Measurements from ENCODE around the gene WDR90. TPM values are rescaled to one million over a fixed set of nuclear protein-coding genes. Genes with fewer than 3 reads are reported as not detected.

The WDR90 gene
- total and polyA plus RNA-seq, 10 of the 15 experiments (the other 5 are each of a cell fraction or from before 2014, with no cell fraction given), result 2.0 to 65.0 (median 16.7) TPM

- TF ChIP-seq PBX3 (IDR thresholded peaks at IDR 0.05; ENCODE audit: insufficient replicate concordance, low read depth, low read length), result no peak
- peak in 1 of 2 experiments; percentile 4; a peak in 1 of 3 replicates for TF ChIP-seq EGR1 (IDR thresholded peaks at IDR 0.05; ENCODE audit: borderline replicate concordance in 1 of 2, low read depth in 2 of 2, low read length in 2 of 2)
- no peak for TF ChIP-seq SPI1 (IDR thresholded peaks at IDR 0.05; ENCODE audit: borderline replicate concordance, insufficient read depth, low read depth, low read length)
- no peak for TF ChIP-seq POLR2AphosphoS2 (IDR thresholded peaks at IDR 0.05; ENCODE audit: low read depth, low read length)
- no peak for TF ChIP-seq TBL1XR1 (IDR thresholded peaks at IDR 0.05; ENCODE audit: low read depth, low read length)
- no peak for TF ChIP-seq CHD1 (IDR thresholded peaks at IDR 0.05; ENCODE audit: low read depth, low read length)
- no peak; the same call in 1 of the 2 replicates for TF ChIP-seq ZBED1 (IDR thresholded peaks at IDR 0.05; ENCODE audit: borderline replicate concordance)
- TF ChIP-seq FOXK2 (IDR thresholded peaks at IDR 0.05), result no peak
- TF ChIP-seq KDM1A (IDR thresholded peaks at IDR 0.05; ENCODE audit: borderline replicate concordance), result no peak
- no peak for TF ChIP-seq ZBTB40 (IDR thresholded peaks at IDR 0.05; ENCODE audit: borderline replicate concordance)
- no peak for TF ChIP-seq CBFB (IDR thresholded peaks at IDR 0.05; ENCODE audit: low read depth)
- peak; percentile 92 for TF ChIP-seq SMARCA5 (IDR thresholded peaks at IDR 0.05)
- no peak for TF ChIP-seq BRCA1 (IDR thresholded peaks at IDR 0.05; ENCODE audit: low read depth, low read length)
- TF ChIP-seq CREM (IDR thresholded peaks at IDR 0.05; ENCODE audit: low read depth), result no peak
- no peak for TF ChIP-seq PAX5 (IDR thresholded peaks at IDR 0.05; ENCODE audit: borderline replicate concordance, low read depth, low read length)
- no peak for TF ChIP-seq ATF7 (IDR thresholded peaks at IDR 0.05; ENCODE audit: low read depth)
- TF ChIP-seq CHD4 (IDR thresholded peaks at IDR 0.05), result no peak
- no peak for TF ChIP-seq SMAD5 (IDR thresholded peaks at IDR 0.05; ENCODE audit: low read depth)
- no peak for TF ChIP-seq ZNF687 (IDR thresholded peaks at IDR 0.05)
Measured at GRCh38 chr16:648071-648780, 939 bp upstream of the WDR90 start (continued).
